H1 (cell line): Measurements from ENCODE around the gene EFCAB6. TPM values are rescaled to one million over a fixed set of nuclear protein-coding genes. Genes with fewer than 3 reads are reported as not detected.

Experiments used
- CHD2 ChIP-seq: IDR thresholded peaks from 2 replicates; pipeline ENCODE4 v1.6.1; 2012; ENCODE audit warnings: low read length, improper control_type of control experiment
- GTF2F1 ChIP-seq: IDR thresholded peaks from 2 replicates; pipeline ENCODE4 v1.6.1; 2012; ENCODE audit warnings: low read depth, low read length, improper control_type of control experiment, borderline replicate concordance
- SIX5 ChIP-seq: IDR thresholded peaks from 2 replicates; pipeline ENCODE4 v1.6.1; 2011; ENCODE audit warnings: mild to moderate bottlenecking, low read depth, low read length
- SP2 ChIP-seq: IDR thresholded peaks from 2 replicates; pipeline ENCODE4 v1.6.1; 2012; ENCODE audit warnings: mild to moderate bottlenecking, low read length, inconsistent platforms
- polyA plus RNA-seq, 7 experiments: library from polyadenylated mRNA; depleted of rRNA in 3 of 7; stranded (reverse) in 5 of 7; unstranded in 2 of 7; fragments of >200 nt in 5 of 7; fragments of 200-250 nt in 2 of 7; gene quantifications; 1 replicate in 5 of 7; 2 replicates in 1 of 7; 4 replicates in 1 of 7; pipeline versions ENCODE4 v1.2.1 to v1.2.3, GENCODE V29; 2011 to 2013; ENCODE audit warnings: missing spikeins in 2 of 7, mixed read lengths in 2 of 7
- total RNA-seq: library from RNA; stranded (reverse); fragmentation: NEBNext Ultra II Directional; extraction: Animal tissue kit (Norgen Biotek cat#: 25700); gene quantifications from 2 replicates; pipeline ENCODE4 v1.2.1, GENCODE V29; 2021
- TF ChIP-seq, protein P1 (sequence below): IDR thresholded peaks from 2 replicates; pipeline ENCODE4 v1.6.1; 2011; ENCODE audit warnings: low read depth, mild to moderate bottlenecking, low read length; ENCODE audit not compliant: insufficient read depth

EFCAB6 gene
- total and polyA plus RNA-seq, 2 of the 8 experiments (the other 6 are each of a cell fraction or from before 2014, with no cell fraction given) = 0.32 to 1.7 TPM

DNA sequence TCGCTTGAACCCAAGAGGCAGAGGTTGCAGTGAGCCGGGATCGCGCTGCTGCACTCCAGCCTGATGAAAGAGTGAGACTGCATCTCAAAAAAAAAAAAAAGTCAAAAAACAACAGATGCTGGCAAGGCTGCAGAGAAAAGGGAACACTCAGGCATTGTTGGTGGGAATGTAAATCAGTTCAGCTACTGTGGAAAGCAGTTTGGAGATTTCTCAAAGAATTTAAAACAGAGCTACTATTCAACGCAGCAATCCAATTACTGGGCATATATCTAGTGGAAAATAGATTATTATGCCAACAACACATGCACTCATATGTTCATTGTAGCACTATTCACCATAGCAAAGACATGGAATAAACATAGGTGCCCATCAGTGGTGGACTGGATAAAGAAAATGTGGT, 89.7 kb downstream of the EFCAB6 start (continued):
- TF ChIP-seq SP2 (no peak), GTF2F1 (no peak), CHD2 (no peak), SIX5 (no peak)
- TF ChIP-seq, protein P1, sequence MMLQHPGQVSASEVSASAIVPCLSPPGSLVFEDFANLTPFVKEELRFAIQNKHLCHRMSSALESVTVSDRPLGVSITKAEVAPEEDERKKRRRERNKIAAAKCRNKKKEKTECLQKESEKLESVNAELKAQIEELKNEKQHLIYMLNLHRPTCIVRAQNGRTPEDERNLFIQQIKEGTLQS = no peak
